DND-41 (cell line): ENCODE data around the gene ZFYVE28.

ENCODE experiments used
- ATAC-seq: fragments of 200-7000 bp; cut with Tn5 transposase; 3 replicates; pipeline ENCODE4 v1.9.1; 2021; ENCODE audit warnings: low read depth; ENCODE audit not compliant: insufficient read depth
- DNase-seq: peaks from one replicate; pipeline ENCODE4 v3.0.0-alpha.2; 2020
- H2AFZ ChIP-seq: 2 replicates; pipeline ENCODE4 v1.6.0; 2012; ENCODE audit warnings: low read depth, low read length
- H3K27ac ChIP-seq: 2 replicates; pipeline ENCODE4 v1.5.1; 2012; ENCODE audit warnings: low read length, inconsistent platforms
- H3K27me3 ChIP-seq: fragments of 200-600 bp; sonication (generic); 2 replicates; pipeline ENCODE4 v1.6.0; 2012; ENCODE audit warnings: low read length, mild to moderate bottlenecking, inconsistent platforms; ENCODE audit not compliant: insufficient read depth, poor library complexity
- H3K36me3 ChIP-seq: 2 replicates; pipeline ENCODE4 v1.5.1; 2012; ENCODE audit warnings: low read length, inconsistent platforms; ENCODE audit not compliant: insufficient read depth
- H3K4me1 ChIP-seq: 2 replicates; pipeline ENCODE4 v1.5.1; 2012; ENCODE audit warnings: mild to moderate bottlenecking, low read length; ENCODE audit not compliant: insufficient read depth
- H3K4me2 ChIP-seq: 2 replicates; pipeline ENCODE4 v1.6.0; 2012; ENCODE audit warnings: mild to moderate bottlenecking, moderate library complexity, low read length, inconsistent platforms; ENCODE audit not compliant: insufficient read depth
- H3K4me3 ChIP-seq, 2 experiments: fragments of 200-600 bp in 1 of 2; shearing (Covaris generic) in 1 of 2; 2 replicates each; pipeline ENCODE4 v1.5.1; 2012 to 2016; ENCODE audit warnings: inconsistent platforms in 2 of 2, low read length in 2 of 2, mild to moderate bottlenecking in 2 of 2, low read depth in 1 of 2, moderate library complexity in 1 of 2
- H3K79me2 ChIP-seq: 2 replicates; pipeline ENCODE4 v1.6.0; 2012; ENCODE audit warnings: low read length, inconsistent platforms; ENCODE audit not compliant: insufficient read depth
- H3K9ac ChIP-seq: 2 replicates; pipeline ENCODE4 v1.6.0; 2012; ENCODE audit warnings: low read depth, mild to moderate bottlenecking, inconsistent platforms, low read length, moderate library complexity
- H3K9me3 ChIP-seq: 2 replicates; pipeline ENCODE4 v1.5.1; 2012; ENCODE audit warnings: low read length, moderate library complexity, mild to moderate bottlenecking, inconsistent platforms; ENCODE audit not compliant: insufficient read depth, severe bottlenecking
- H4K20me1 ChIP-seq: 2 replicates; pipeline ENCODE4 v1.6.0; 2012; ENCODE audit warnings: low read length; ENCODE audit not compliant: insufficient read depth
- EZH2 ChIP-seq: IDR thresholded peaks from 3 replicates; pipeline ENCODE4 v1.6.1; 2012; ENCODE audit warnings: borderline replicate concordance, low read depth, mild to moderate bottlenecking, moderate library complexity, low read length, inconsistent platforms; ENCODE audit not compliant: severe bottlenecking
- TF ChIP-seq, protein P1 (sequence below): IDR thresholded peaks from 2 replicates; pipeline ENCODE4 v1.5.1; 2012; ENCODE audit warnings: borderline replicate concordance, low read length, moderate library complexity, mild to moderate bottlenecking; ENCODE audit not compliant: poor library complexity, severe bottlenecking; ENCODE audit errors: extremely low read depth

ZFYVE28 gene

DNA sequence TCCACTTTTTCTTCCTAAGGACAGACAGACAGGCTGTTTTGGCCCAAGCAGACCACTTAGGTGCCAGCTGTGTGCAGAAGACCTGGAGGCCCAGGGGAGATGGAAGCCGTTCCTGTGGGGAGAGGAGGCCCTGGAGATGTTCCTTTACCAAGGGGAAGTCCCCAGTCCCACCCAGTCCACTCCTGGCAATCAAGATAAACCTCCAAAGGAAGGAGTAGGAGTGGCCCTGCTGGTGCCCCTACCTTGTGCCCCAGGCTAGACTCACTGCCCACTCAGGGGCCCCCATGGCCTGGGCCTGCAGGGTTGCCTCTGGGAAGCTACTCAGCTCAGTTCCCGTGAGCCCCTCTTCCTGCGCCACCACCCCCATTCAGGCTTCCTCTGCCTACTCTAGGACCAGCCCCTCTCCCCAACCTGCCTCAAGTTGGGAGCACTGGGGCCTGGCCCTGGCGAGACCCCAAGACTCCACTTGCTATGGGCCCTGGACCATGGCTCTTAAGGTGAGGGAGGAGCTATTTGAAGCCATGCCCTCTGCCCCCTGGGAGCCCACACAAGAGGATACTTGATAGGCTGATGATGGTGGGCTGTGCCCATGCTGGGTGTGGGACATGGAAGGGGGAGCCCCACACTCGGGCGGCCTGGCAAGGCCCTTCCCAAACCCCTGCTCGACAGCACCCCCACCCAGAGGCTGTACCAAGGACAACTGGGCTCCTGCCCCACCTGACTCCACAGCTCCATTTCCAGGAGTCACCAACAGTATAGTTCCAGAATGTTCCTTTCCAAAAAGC lies 25.7 kb upstream of the ZFYVE28 start:
- H3K79me2 ChIP-seq, result no peaks in the 10 kb centered on the region
- DNase-seq, result no peak
- no peaks in the 10 kb centered on the region for H4K20me1 ChIP-seq
- no peaks in the 10 kb centered on the region for H3K27me3 ChIP-seq
- TF ChIP-seq EZH2, result no peak
- TF ChIP-seq, protein P1, sequence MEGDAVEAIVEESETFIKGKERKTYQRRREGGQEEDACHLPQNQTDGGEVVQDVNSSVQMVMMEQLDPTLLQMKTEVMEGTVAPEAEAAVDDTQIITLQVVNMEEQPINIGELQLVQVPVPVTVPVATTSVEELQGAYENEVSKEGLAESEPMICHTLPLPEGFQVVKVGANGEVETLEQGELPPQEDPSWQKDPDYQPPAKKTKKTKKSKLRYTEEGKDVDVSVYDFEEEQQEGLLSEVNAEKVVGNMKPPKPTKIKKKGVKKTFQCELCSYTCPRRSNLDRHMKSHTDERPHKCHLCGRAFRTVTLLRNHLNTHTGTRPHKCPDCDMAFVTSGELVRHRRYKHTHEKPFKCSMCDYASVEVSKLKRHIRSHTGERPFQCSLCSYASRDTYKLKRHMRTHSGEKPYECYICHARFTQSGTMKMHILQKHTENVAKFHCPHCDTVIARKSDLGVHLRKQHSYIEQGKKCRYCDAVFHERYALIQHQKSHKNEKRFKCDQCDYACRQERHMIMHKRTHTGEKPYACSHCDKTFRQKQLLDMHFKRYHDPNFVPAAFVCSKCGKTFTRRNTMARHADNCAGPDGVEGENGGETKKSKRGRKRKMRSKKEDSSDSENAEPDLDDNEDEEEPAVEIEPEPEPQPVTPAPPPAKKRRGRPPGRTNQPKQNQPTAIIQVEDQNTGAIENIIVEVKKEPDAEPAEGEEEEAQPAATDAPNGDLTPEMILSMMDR, result no peak
- H3K4me1 ChIP-seq, result no peaks in the 10 kb centered on the region
- H3K4me2 ChIP-seq, result no peak overlapping the region
- H3K9ac ChIP-seq, result no peak overlapping the region
- no peaks in the 10 kb centered on the region for H3K36me3 ChIP-seq
- H2AFZ ChIP-seq, result no peak overlapping the region
- no peak for ATAC-seq
- no peak overlapping the region for H3K27ac ChIP-seq
- no peaks in the 10 kb centered on the region for H3K9me3 ChIP-seq
- H3K4me3 ChIP-seq, result no peak overlapping the region

DNA sequence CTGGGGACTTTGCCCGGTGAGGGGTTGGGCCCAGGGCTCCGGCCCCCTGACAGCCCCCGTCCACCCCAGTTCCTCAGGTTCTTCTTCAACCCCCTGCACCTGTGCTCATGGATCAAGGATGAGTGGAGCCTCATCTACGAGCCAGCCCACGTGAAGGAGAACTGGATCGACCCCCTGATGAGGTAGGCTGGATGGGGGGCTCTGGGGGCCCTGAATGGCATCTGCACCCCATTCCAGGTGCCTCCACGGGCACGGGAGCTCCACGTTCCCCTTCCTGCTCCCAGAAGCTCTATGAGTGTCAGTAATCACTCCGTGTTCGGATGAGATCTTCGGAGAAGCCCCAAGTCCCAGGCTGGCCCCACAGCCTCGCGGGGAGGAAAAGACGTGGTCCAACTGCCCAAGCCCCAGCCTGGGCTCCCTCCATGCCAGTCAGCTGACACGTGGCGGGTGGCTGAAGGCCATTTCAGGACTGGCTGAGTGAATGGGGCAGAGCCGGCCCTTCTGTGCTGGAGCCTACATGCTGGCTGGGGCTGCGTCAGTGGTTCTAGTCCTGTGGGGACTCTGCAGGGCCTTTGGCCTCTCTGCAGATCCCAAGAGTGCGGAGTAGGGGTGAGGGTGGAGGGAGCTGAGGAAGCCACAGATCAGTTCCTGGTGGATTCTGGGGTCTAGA lies 24.8 kb upstream of the ZFYVE28 start:
- Histone ChIP-seq H3K9ac (no peak overlapping the region), H3K27ac (no peak overlapping the region), H3K79me2 (no peaks in the 10 kb centered on the region), H4K20me1 (no peaks in the 10 kb centered on the region), H2AFZ (no peak overlapping the region), H3K36me3 (no peaks in the 10 kb centered on the region), H3K27me3 (no peaks in the 10 kb centered on the region), H3K4me3 (no peak overlapping the region), H3K4me2 (no peak overlapping the region), H3K4me1 (no peaks in the 10 kb centered on the region), H3K9me3 (no peaks in the 10 kb centered on the region)
- ATAC-seq (no peak), DNase-seq (no peak)
- TF ChIP-seq, protein P1, result no peak
- TF ChIP-seq EZH2, result no peak

DNA sequence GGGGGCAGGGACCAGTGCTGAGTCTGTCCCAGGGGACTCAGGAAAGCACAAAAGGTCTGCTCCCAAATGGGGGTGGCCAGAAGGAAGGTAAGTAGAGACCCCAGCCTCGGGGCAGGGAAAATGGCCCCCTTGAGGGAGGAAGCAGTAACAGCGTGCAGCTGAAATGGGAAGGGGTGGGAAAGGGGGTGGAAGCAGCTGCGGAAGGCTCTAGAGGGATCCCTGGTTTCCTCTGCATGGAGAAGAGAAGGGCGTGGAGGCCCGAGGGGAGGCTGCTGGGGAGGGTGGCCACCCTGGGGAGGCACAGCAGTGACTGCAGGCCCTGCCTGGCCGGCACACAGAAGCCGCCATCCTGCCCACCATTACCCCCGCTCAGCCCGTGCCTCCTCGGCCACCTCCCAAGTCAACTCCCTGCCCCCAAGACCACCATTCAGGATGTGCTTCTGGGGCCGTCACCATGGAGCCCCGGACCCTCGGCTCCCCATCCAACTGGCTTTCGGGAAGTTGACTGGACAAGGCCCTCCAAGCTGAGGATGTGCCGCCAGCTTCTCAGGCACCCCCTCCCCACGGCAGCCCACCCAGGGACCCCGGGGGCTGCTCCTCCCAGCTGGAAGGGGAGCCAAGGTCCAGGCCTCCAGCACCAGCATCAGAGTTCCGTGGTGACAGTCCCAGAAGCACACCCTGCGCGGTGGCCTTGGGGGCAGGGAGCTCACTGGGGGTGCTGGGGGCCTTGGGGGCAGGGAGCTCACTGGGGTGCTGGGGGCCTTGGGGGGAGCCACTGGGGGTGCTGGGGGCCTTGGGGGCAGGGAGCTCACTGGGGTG lies 23.9 kb upstream of the ZFYVE28 start:
- ATAC-seq (no peak), DNase-seq (no peak)
- no peak overlapping the region for H3K4me2 ChIP-seq
- H3K36me3 ChIP-seq, result no peaks in the 10 kb centered on the region
- H3K79me2 ChIP-seq, result no peaks in the 10 kb centered on the region
- no peaks in the 10 kb centered on the region for H3K9me3 ChIP-seq
- no peak overlapping the region for H3K4me3 ChIP-seq
- H4K20me1 ChIP-seq, result no peaks in the 10 kb centered on the region
- H3K27ac ChIP-seq, result no peak overlapping the region
- no peak overlapping the region for H3K9ac ChIP-seq
- no peaks in the 10 kb centered on the region for H3K4me1 ChIP-seq
- H3K27me3 ChIP-seq, result no peaks in the 10 kb centered on the region
- no peak for TF ChIP-seq EZH2
- TF ChIP-seq, protein P1, result no peak
- H2AFZ ChIP-seq, result no peak overlapping the region
